Type B pancreatic cell (in vitro differentiated cells): ENCODE measurements around the gene CCDC183. TPM values are rescaled to one million over a fixed set of nuclear protein-coding genes. Genes with fewer than 3 reads are reported as not detected.
"Not testable (repeated sequence)": the region's sequence is repeated elsewhere in the genome, so short reads cannot be mapped to it uniquely, and the experiment has no call there.

Experiments used
- DNase-seq: peaks from one replicate; pipeline ENCODE4 v3.0.0; 2021; ENCODE audit warnings: mixed read lengths; ENCODE audit not compliant: unreplicated experiment; ENCODE audit errors: extremely low spot score
- H3K27ac Mint-ChIP-seq: 2 replicates; pipeline ENCODE4 v1.8.0; 2021; ENCODE audit warnings: mild to moderate bottlenecking, mixed read lengths
- H3K27me3 Mint-ChIP-seq: 2 replicates; pipeline ENCODE4 v1.8.0; 2021; ENCODE audit warnings: mixed read lengths
- H3K36me3 Mint-ChIP-seq: 2 replicates; pipeline ENCODE4 v1.8.0; 2021; ENCODE audit warnings: mixed read lengths
- H3K4me1 Mint-ChIP-seq: one replicate; pipeline ENCODE4 v1.8.0; 2021; ENCODE audit warnings: mixed read lengths; ENCODE audit not compliant: unreplicated experiment
- H3K4me3 Mint-ChIP-seq: 2 replicates; pipeline ENCODE4 v1.8.0; 2021; ENCODE audit warnings: mild to moderate bottlenecking, mixed read lengths
- H3K9me3 Mint-ChIP-seq: 2 replicates; pipeline ENCODE4 v1.8.0; 2021; ENCODE audit warnings: mixed read lengths
- CTCF ChIP-seq: fragments of 200-600 bp; sonication (generic); conservative IDR thresholded peaks from 2 replicates; pipeline ENCODE4 v1.5.0; 2021; ENCODE audit warnings: antibody characterized with exemption, mild to moderate bottlenecking
- total RNA-seq: library from RNA; stranded (reverse); gene quantifications from 2 replicates; pipeline ENCODE4 v1.2.1, GENCODE V29; 2021; ENCODE audit warnings: low replicate concordance

The CCDC183 gene
- total RNA-seq, 1 donor from 2014 or later: 2.9 TPM

GRCh38 chr9:136754626-136755301 lies 41.4 kb upstream of the CCDC183 start:
- peaks cover 12% of the 10 kb centered on the region for H3K27me3 Mint-ChIP-seq
- H3K27ac Mint-ChIP-seq: no peak overlapping the region
- no peak overlapping the region for H3K4me3 Mint-ChIP-seq
- H3K36me3 Mint-ChIP-seq: no peaks in the 10 kb centered on the region
- no peak for TF ChIP-seq CTCF
- peaks cover 8% of the 10 kb centered on the region for H3K9me3 Mint-ChIP-seq
- H3K4me1 Mint-ChIP-seq: no peaks in the 10 kb centered on the region
- DNase-seq: no peak

GRCh38 chr9:136755302-136756133 lies 40.6 kb upstream of the CCDC183 start:
- DNase-seq, H3K27ac Mint-ChIP-seq, H3K9me3 Mint-ChIP-seq, H3K4me3 Mint-ChIP-seq, H3K4me1 Mint-ChIP-seq, H3K36me3 Mint-ChIP-seq: not testable (repeated sequence)
- H3K27me3 Mint-ChIP-seq: peaks cover 12% of the 10 kb centered on the region

GRCh38 chr9:136756134-136756438 lies 40.1 kb upstream of the CCDC183 start:
- H3K9me3 Mint-ChIP-seq: peaks cover 8% of the 10 kb centered on the region
- no peak overlapping the region for H3K27ac Mint-ChIP-seq
- H3K36me3 Mint-ChIP-seq: no peaks in the 10 kb centered on the region
- peaks cover 12% of the 10 kb centered on the region for H3K27me3 Mint-ChIP-seq
- peaks cover 8% of the 10 kb centered on the region for H3K4me1 Mint-ChIP-seq
- DNase-seq: no peak
- H3K4me3 Mint-ChIP-seq: no peak overlapping the region
- TF ChIP-seq CTCF: no peak

- DNase-seq: no peak
- TF ChIP-seq CTCF: no peak
- no peak overlapping the region for H3K4me3 Mint-ChIP-seq
- peaks cover 8% of the 10 kb centered on the region for H3K9me3 Mint-ChIP-seq
- peaks cover 10% of the 10 kb centered on the region for H3K27me3 Mint-ChIP-seq
- H3K27ac Mint-ChIP-seq: no peak overlapping the region
- peaks cover 8% of the 10 kb centered on the region for H3K4me1 Mint-ChIP-seq
- H3K36me3 Mint-ChIP-seq: no peaks in the 10 kb centered on the region
These were observed 39.3 kb upstream of the CCDC183 start for GRCh38 chr9:136756836-136757235.

GRCh38 chr9:136757328-136757727 lies 38.8 kb upstream of the CCDC183 start:
- Mint-ChIP-seq H3K27me3 (peaks cover 6% of the 10 kb centered on the region), H3K36me3 (no peaks in the 10 kb centered on the region), H3K9me3 (peaks cover 6% of the 10 kb centered on the region), H3K4me3 (no peak overlapping the region), H3K4me1 (peaks cover 8% of the 10 kb centered on the region), H3K27ac (no peak overlapping the region)
- DNase-seq: no peak
- no peak for TF ChIP-seq CTCF

GRCh38 chr9:136757751-136758140 lies 38.4 kb upstream of the CCDC183 start:
- H3K27ac Mint-ChIP-seq: no peak overlapping the region
- no peak overlapping the region for H3K4me3 Mint-ChIP-seq
- no peak for TF ChIP-seq CTCF
- peaks cover 1% of the 10 kb centered on the region for H3K9me3 Mint-ChIP-seq
- peaks cover 8% of the 10 kb centered on the region for H3K4me1 Mint-ChIP-seq
- peaks cover 2% of the 10 kb centered on the region for H3K27me3 Mint-ChIP-seq
- no peaks in the 10 kb centered on the region for H3K36me3 Mint-ChIP-seq
- no peak for DNase-seq
